A549 treated with GW870086 at 1 μM for 4 hours (cell line): ENCODE data around the gene ZNF132. TPM values are rescaled to one million over a fixed set of nuclear protein-coding genes. Genes with fewer than 3 reads are reported as not detected.

Experiments used
- total RNA-seq: library from RNA; stranded (reverse); fragments of 200-300 nt; extraction: Qiagen RNA extraction; gene quantifications from 5 replicates; pipeline ENCODE4 v1.2.3, GENCODE V29; 2022; ENCODE audit warnings: low read depth

Gene ZNF132
- 0.06 to 0.14 TPM (median 0.13 TPM) in 5 replicates for total RNA-seq

GRCh38 chr19:58439576-58440554, at the start of gene ZNF132:
Gene ZNF132, minus strand, starts transcription at chr19:58440153. Its CDS starts 332 bp downstream, at chr19:58439821.

GRCh38 chr19:58475714-58476497, 36.0 kb upstream of the ZNF132 start, which contains the start of gene ZNF446:
Gene ZNF446, plus strand, starts transcription at chr19:58476352. Its CDS starts 867 bp downstream, at chr19:58477219.

GRCh38 chr19:58466760-58467589, 27.0 kb upstream of the ZNF132 start, which contains the start of gene ZNF324:
Gene ZNF324, plus strand, starts transcription at chr19:58467080. Its CDS starts 2,106 bp downstream, at chr19:58469186.

GRCh38 chr19:58451358-58452101, 11.6 kb upstream of the ZNF132 start, which contains the start of gene ZNF324B:
Gene ZNF324B, plus strand, starts transcription at chr19:58451622. Its CDS starts 2,080 bp downstream, at chr19:58453702.

GRCh38 chr19:58408152-58409009, 31.6 kb downstream of the ZNF132 start, which contains the start of gene ZNF584:
Gene ZNF584, plus strand, starts transcription at chr19:58408649. Its CDS starts 499 bp downstream, at chr19:58409148.

GRCh38 chr19:58395220-58395978, 44.6 kb downstream of the ZNF132 start, which contains the start of gene RNF225:
Gene RNF225, plus strand, starts transcription at chr19:58395656. Its CDS starts 434 bp downstream, at chr19:58396090.

GRCh38 chr19:58386576-58387337, 53.2 kb downstream of the ZNF132 start, which contains the start of gene RPS5:
Gene RPS5, plus strand, starts transcription at chr19:58387269. Its CDS starts 869 bp downstream, at chr19:58388138.

Other genes with a start within 250 kb of the ZNF132 start
- gene ZNF544, start 211.2 kb downstream of the ZNF132 start, total RNA-seq: 15.8 to 22.5 TPM (median 18.2 TPM) in 5 replicates
- gene ZNF8, start 161.2 kb downstream of the ZNF132 start, total RNA-seq: 0.93 to 1.3 TPM (median 0.97 TPM) in 5 replicates
- 89.0 to 109 TPM (median 96.0 TPM) in 5 replicates for gene ERVK3-1, start 134.8 kb downstream of the ZNF132 start, total RNA-seq
- gene ZSCAN22, start 113.2 kb downstream of the ZNF132 start, total RNA-seq: 2.1 to 2.7 TPM (median 2.4 TPM) in 5 replicates
- gene A1BG, start 86.7 kb downstream of the ZNF132 start, total RNA-seq: 11.1 to 14.3 TPM (median 13.5 TPM) in 5 replicates
- gene ZNF497, start 77.4 kb downstream of the ZNF132 start, total RNA-seq: 0.77 to 1.4 TPM (median 1.1 TPM) in 5 replicates
- gene ZNF837, start 59.1 kb downstream of the ZNF132 start, total RNA-seq: 0.98 to 1.5 TPM (median 1.4 TPM) in 5 replicates
- gene RPS5, start 52.9 kb downstream of the ZNF132 start, total RNA-seq: 2,355 to 2,530 TPM (median 2,454 TPM) in 5 replicates
- gene RNF225, start 44.5 kb downstream of the ZNF132 start, total RNA-seq: 0.13 to 0.15 TPM in 2 of 5 replicates, not detected in the others
- 18.1 to 21.1 TPM (median 20.1 TPM) in 5 replicates for gene ZNF584, start 31.5 kb downstream of the ZNF132 start, total RNA-seq
- 5.3 to 8.0 TPM (median 6.5 TPM) in 5 replicates for gene ZNF324B, start 11.5 kb upstream of the ZNF132 start, total RNA-seq
- gene ZNF324, start 26.9 kb upstream of the ZNF132 start, total RNA-seq: 7.6 to 9.7 TPM (median 9.1 TPM) in 5 replicates
- 11.1 to 12.6 TPM (median 12.1 TPM) in 5 replicates for gene ZNF446, start 36.2 kb upstream of the ZNF132 start, total RNA-seq
- gene SLC27A5, start 71.8 kb upstream of the ZNF132 start, total RNA-seq: 26.4 to 30.1 TPM (median 28.2 TPM) in 5 replicates
- 13.0 to 19.0 TPM (median 18.3 TPM) in 5 replicates for gene ZBTB45, start 79.7 kb upstream of the ZNF132 start, total RNA-seq
- 554 to 826 TPM (median 682 TPM) in 5 replicates for gene TRIM28, start 103.9 kb upstream of the ZNF132 start, total RNA-seq
- 191 to 213 TPM (median 195 TPM) in 5 replicates for gene CHMP2A, start 115.0 kb upstream of the ZNF132 start, total RNA-seq
- gene UBE2M, start 118.5 kb upstream of the ZNF132 start, total RNA-seq: 127 to 152 TPM (median 136 TPM) in 5 replicates
- gene MZF1, start 133.2 kb upstream of the ZNF132 start, total RNA-seq: 10.2 to 15.4 TPM (median 14.0 TPM) in 5 replicates